ENCODE measurements around the gene TSEN2.
"Not testable (repeated sequence)": the region's sequence is repeated elsewhere in the genome, so short reads cannot be mapped to it uniquely, and the experiment has no call there.

Gene TSEN2

DNA sequence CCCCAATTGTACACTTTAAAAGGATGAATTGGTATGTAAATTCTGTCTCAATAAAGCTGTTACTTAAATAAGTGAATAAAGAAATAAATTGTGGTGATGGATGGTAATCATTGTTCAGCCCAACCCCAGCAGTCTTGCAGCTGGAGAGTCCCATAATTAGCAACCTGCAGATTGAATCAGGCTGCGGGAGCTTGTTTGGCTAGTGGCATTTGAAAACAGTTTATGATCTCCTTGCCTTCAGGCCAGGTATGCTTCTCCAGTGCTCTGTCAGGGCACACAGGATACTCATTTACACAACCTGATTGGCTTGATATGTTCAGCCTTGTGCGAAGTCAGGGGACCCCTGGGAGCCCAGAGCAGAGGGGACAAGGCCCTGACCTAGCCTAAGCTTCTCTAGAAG is 16.5 kb upstream of the TSEN2 start:
- H3K4me3 ChIP-seq, result no peak overlapping the region
- no peak for DNase-seq (ENCODE audit: low spot score)
- TF ChIP-seq, protein P1, sequence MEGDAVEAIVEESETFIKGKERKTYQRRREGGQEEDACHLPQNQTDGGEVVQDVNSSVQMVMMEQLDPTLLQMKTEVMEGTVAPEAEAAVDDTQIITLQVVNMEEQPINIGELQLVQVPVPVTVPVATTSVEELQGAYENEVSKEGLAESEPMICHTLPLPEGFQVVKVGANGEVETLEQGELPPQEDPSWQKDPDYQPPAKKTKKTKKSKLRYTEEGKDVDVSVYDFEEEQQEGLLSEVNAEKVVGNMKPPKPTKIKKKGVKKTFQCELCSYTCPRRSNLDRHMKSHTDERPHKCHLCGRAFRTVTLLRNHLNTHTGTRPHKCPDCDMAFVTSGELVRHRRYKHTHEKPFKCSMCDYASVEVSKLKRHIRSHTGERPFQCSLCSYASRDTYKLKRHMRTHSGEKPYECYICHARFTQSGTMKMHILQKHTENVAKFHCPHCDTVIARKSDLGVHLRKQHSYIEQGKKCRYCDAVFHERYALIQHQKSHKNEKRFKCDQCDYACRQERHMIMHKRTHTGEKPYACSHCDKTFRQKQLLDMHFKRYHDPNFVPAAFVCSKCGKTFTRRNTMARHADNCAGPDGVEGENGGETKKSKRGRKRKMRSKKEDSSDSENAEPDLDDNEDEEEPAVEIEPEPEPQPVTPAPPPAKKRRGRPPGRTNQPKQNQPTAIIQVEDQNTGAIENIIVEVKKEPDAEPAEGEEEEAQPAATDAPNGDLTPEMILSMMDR (IDR thresholded peaks at IDR 0.05), result no peak
- H3K27ac ChIP-seq, result no peak overlapping the region

DNA sequence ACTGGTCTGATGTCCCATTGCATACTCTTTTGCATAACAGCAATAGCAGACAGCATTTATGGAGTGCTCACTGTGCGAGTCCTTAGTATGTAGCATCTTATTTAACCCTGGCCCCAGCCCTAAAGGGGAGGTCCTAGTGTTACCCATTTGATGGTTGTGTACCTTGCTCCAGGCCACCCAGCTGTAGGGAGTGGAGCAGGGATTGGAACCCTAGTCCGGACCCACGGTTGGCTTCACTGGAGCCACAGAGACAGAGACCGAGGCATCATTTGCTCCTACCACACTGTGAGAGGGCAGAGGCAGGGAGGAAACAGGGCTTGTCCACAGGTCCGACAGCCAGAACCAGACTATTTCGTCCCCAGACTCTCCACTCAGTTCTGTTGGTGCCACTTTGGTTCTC is 16.0 kb upstream of the TSEN2 start:
- Histone ChIP-seq H3K27ac (no peak overlapping the region), H3K4me3 (no peak overlapping the region)
- TF ChIP-seq, protein P1 (IDR thresholded peaks at IDR 0.05), result no peak
- DNase-seq (ENCODE audit: low spot score), result no peak

DNA sequence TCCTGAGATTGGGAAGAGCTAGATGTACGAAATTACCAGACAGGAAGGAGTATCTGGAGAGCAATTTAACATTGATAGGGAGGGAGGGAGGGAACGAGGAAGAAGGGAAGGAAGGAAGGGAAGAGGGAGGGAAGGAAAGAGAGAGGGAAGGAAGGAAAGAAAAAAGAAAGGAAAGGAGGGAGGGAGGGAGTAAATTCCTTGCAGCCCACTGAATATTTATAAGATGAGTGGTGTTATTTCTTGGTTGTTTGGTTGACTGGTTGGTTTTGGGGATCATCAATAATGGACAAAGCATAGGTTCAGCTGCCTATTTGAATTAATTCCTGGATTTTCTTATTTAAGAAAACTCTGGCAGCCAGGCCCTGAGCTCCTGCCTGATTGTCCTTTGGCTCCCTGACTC is 15.5 kb upstream of the TSEN2 start:
- TF ChIP-seq, protein P1 (IDR thresholded peaks at IDR 0.05), result no peak
- Histone ChIP-seq H3K27ac (no peak overlapping the region), H3K4me3 (no peak overlapping the region)
- no peak for DNase-seq (ENCODE audit: low spot score)

DNA sequence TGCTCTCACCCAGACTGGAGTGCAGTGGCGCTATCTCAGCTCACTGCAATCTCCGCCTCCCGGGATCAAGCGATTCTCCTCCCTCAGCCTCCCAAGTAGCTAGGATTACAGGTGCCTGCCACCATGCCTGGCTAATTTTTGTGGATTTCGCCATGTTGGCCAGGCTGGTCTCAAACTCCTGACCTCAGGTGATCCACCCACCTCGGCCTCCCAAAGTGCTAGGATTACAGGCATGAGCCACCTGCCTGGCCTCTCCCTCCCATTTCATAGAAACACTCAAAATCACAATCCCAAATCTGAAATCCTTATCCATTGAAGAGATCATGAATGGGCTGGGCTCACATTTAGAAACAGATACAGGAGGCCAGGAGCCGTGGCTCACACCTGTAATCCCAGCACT is 15.1 kb upstream of the TSEN2 start:
- H3K27ac ChIP-seq, result not testable (repeated sequence)

DNA sequence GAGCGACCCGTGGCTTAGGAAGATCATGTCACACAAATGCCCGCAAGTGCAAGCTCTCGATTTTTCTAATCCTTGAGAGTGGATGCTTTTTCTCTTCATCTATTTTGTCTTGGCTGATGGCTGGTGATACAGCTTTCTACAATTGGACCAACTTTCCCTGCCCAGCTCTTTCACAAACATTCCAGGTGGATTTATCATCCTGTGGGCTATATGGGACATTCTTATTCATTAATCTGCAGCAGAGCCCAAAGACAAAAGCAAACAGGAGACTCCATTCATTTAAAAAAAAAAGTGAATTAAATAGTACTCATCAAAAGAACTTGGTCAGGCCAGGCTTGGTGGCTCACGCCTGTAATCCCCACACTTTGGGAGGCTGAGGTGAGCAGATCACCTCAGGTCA is 14.2 kb upstream of the TSEN2 start:
- TF ChIP-seq, protein P1 (IDR thresholded peaks at IDR 0.05), result no peak
- DNase-seq (ENCODE audit: low spot score), result no peak
- H3K4me3 ChIP-seq, result no peak overlapping the region

More for the DNA sequence above, 15.1 kb upstream of the TSEN2 start:
- not testable (repeated sequence) for DNase-seq (ENCODE audit: low spot score); H3K4me3 ChIP-seq

DNA sequence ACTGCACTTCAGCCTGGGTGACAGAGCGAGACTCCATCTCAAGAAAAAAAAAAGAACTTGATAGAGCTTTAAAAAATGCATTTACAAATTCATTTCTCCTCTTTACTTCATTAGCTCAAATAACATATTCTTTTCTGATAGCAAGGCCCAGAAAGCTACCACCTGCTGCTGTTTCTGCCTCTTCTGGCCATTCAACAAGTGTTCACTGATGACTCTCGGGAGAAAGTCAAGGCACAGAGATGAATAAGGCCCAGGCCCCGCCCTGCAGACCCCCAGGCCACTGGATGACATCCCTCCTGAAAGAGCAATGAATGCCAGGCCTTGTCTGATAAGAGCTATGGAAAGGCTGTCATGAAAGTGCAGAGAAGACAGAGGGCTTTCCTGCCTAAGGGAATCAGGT is 13.6 kb upstream of the TSEN2 start:
- TF ChIP-seq, protein P1 (IDR thresholded peaks at IDR 0.05), result no peak
- H3K4me3 ChIP-seq, result no peak overlapping the region
- no peak overlapping the region for H3K27ac ChIP-seq
- no peak for DNase-seq (ENCODE audit: low spot score)

More for the DNA sequence above, 14.2 kb upstream of the TSEN2 start:
- no peak overlapping the region for H3K27ac ChIP-seq

DNA sequence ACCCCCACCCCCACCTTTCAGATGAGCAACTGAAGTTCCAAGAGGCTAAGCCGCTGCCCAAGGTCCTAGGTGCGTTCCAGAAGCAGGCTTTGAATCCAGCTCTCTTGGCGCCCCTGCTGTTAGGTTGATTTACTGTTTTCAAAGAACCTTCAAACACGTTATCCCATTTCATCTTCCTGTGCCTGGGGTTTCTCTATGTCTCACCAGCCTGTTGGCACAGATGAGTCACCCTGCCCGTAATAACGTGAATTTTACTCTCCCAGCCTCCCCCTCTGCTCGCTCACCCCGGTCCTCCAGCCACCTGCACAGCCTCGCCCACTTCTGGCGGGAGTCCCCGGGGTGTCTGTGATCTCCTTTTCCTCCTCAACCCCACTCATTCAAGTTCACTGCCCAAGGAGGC is 13.0 kb upstream of the TSEN2 start:
- TF ChIP-seq, protein P1 (IDR thresholded peaks at IDR 0.05), result no peak

More for the DNA sequence above, 13.0 kb upstream of the TSEN2 start:
- no peak overlapping the region for H3K4me3 ChIP-seq
- DNase-seq (ENCODE audit: low spot score), result no peak
- H3K27ac ChIP-seq, result no peak overlapping the region

Measured in coronary artery (tissue), 2 donors.